H1 (cell line): ENCODE data around the gene HNRNPM. TPM values are rescaled to one million over a fixed set of nuclear protein-coding genes. Genes with fewer than 3 reads are reported as not detected.
"Not testable (repeated sequence)": the region's sequence is repeated elsewhere in the genome, so short reads cannot be mapped to it uniquely, and the experiment has no call there.

ENCODE experiments used
- CTCF ChIA-PET: fragments of 300-600 bp; sonication (Branson Sonifier 250); formaldehyde crosslinking; loops from one replicate; lab custom pipeline; 2021; ENCODE audit not compliant: partially characterized antibody; lab: Charles Lee
- POLR2A ChIA-PET: fragments of 300-600 bp; sonication (Branson Sonifier 250); formaldehyde crosslinking; loops from one replicate; lab custom pipeline; 2021; ENCODE audit warnings: inconsistent platforms; ENCODE audit not compliant: partially characterized antibody; lab: Charles Lee
- DNase-seq, 2 experiments: peaks; one replicate each; pipeline versions ENCODE4 v3.0.0 to v3.0.0-alpha.2; 2010 to 2022; ENCODE audit warnings: low spot score in 2 of 2, low read depth in 1 of 2, mixed read lengths in 1 of 2
- FAIRE-seq: peaks from 2 replicates; lab custom pipeline; 2011; peaks lifted over from hg19 to GRCh38; lab: Jason Lieb, UNC
- H2AFZ ChIP-seq: 2 replicates; pipeline ENCODE4 v1.8.1; 2012; ENCODE audit warnings: low read length, inconsistent platforms
- H2AK5ac ChIP-seq: 2 replicates; pipeline ENCODE4 v1.6.1; 2013; ENCODE audit warnings: low read depth, low read length
- H2BK120ac ChIP-seq: replicated peaks from 2 replicates; pipeline ENCODE3; 2013; ENCODE audit warnings: low read depth, low read length, inconsistent platforms
- H2BK12ac ChIP-seq: 2 replicates; pipeline ENCODE4 v1.6.1; 2013; ENCODE audit warnings: low read depth, low read length
- H2BK15ac ChIP-seq: 2 replicates; pipeline ENCODE4 v1.6.1; 2013; ENCODE audit warnings: low read length
- H2BK20ac ChIP-seq: 2 replicates; pipeline ENCODE4 v1.6.1; 2013; ENCODE audit warnings: low read length
- H2BK5ac ChIP-seq: 2 replicates; pipeline ENCODE4 v1.6.1; 2013; ENCODE audit warnings: low read depth, low read length
- H3K14ac ChIP-seq: 2 replicates; pipeline ENCODE4 v1.6.1; 2013; ENCODE audit warnings: inconsistent platforms; ENCODE audit not compliant: insufficient read length
- H3K18ac ChIP-seq: 2 replicates; pipeline ENCODE4 v1.6.1; 2013; ENCODE audit warnings: low read length; ENCODE audit errors: extremely low read depth
- H3K23ac ChIP-seq: 2 replicates; pipeline ENCODE4 v1.6.1; 2013; ENCODE audit warnings: inconsistent platforms; ENCODE audit not compliant: insufficient read length
- H3K23me2 ChIP-seq: 2 replicates; pipeline ENCODE4 v1.6.1; 2013; ENCODE audit warnings: low read depth, low read length
- H3K27ac ChIP-seq: 2 replicates; pipeline ENCODE4 v1.6.1; 2011; ENCODE audit warnings: low read depth, low read length, inconsistent platforms
- H3K27me3 ChIP-seq, 4 experiments: replicated peaks in 1 of 4; 1 replicate in 1 of 4; 2 replicates in 3 of 4; pipeline versions ENCODE4 v1.6.1 to v1.8.1; 2011 to 2013; ENCODE audit warnings: low read length in 3 of 4, mild to moderate bottlenecking in 3 of 4, inconsistent platforms in 2 of 4, mixed read lengths in 2 of 4, moderate library complexity in 1 of 4; ENCODE audit not compliant: control insufficient read depth in 3 of 4, insufficient read depth in 3 of 4; ENCODE audit errors: extremely low read depth in 1 of 4
- H3K36me3 ChIP-seq, 4 experiments: 2 replicates each; pipeline versions ENCODE4 v1.6.1 to v1.8.1; 2011 to 2013; ENCODE audit warnings: mild to moderate bottlenecking in 4 of 4, low read length in 3 of 4, moderate library complexity in 2 of 4, control low read depth in 1 of 4, inconsistent platforms in 1 of 4; ENCODE audit not compliant: insufficient read depth in 4 of 4, control insufficient read depth in 2 of 4
- H3K4ac ChIP-seq: replicated peaks from 2 replicates; pipeline ENCODE3; 2013; ENCODE audit warnings: low read length, low read depth, mixed read lengths, inconsistent platforms; ENCODE audit not compliant: insufficient read length
- H3K4me1 ChIP-seq, 4 experiments: replicated peaks in 1 of 4; 1 replicate in 1 of 4; 2 replicates in 3 of 4; pipeline versions ENCODE4 v1.6.1 to v1.8.1; 2011 to 2013; ENCODE audit warnings: low read length in 3 of 4, inconsistent platforms in 2 of 4, mixed read lengths in 1 of 4; ENCODE audit not compliant: insufficient read depth in 4 of 4, control insufficient read depth in 3 of 4
- H3K4me2 ChIP-seq, 2 experiments: 2 replicates each; pipeline versions ENCODE4 v1.6.1 to v1.8.1; 2011 to 2013; ENCODE audit warnings: low read depth in 2 of 2, low read length in 2 of 2, control low read depth in 1 of 2, inconsistent platforms in 1 of 2, mild to moderate bottlenecking in 1 of 2; ENCODE audit not compliant: insufficient read depth in 1 of 2
- H3K4me3 ChIP-seq, 4 experiments: fragments of 200-600, 300-600 bp in 1 of 4; sonication (generic), shearing (Covaris generic), sonication (Bioruptor Twin) in 1 of 4; 2 replicates each; pipeline versions ENCODE4 v1.5.1 to v1.8.1; 2011 to 2016; ENCODE audit warnings: low read length in 4 of 4, low read depth in 3 of 4, control low read depth in 2 of 4, inconsistent platforms in 2 of 4, mild to moderate bottlenecking in 2 of 4, mixed read lengths in 1 of 4, moderate library complexity in 1 of 4; ENCODE audit not compliant: insufficient read depth in 2 of 4; ENCODE audit errors: extremely low read depth in 1 of 4
- H3K56ac ChIP-seq: replicated peaks from 2 replicates; pipeline ENCODE3; 2013; ENCODE audit warnings: low read depth, mild to moderate bottlenecking, mixed read lengths, low read length, inconsistent platforms; ENCODE audit not compliant: insufficient read length
- H3K79me1 ChIP-seq: 2 replicates; pipeline ENCODE4 v1.6.1; 2013; ENCODE audit warnings: low read depth, low read length, control low read depth
- H3K79me2 ChIP-seq, 2 experiments: 2 replicates each; pipeline versions ENCODE4 v1.6.1 to v1.8.1; 2012 to 2013; ENCODE audit warnings: low read length in 2 of 2, mild to moderate bottlenecking in 2 of 2, inconsistent platforms in 1 of 2; ENCODE audit not compliant: insufficient read depth in 2 of 2, control insufficient read depth in 1 of 2
- H3K9ac ChIP-seq, 4 experiments: replicated peaks in 1 of 4; 1 replicate in 1 of 4; 2 replicates in 3 of 4; pipeline versions ENCODE4 v1.6.1 to v1.8.1; 2011 to 2013; ENCODE audit warnings: low read depth in 3 of 4, low read length in 3 of 4, control low read depth in 2 of 4, mild to moderate bottlenecking in 2 of 4, moderate library complexity in 2 of 4, inconsistent platforms in 1 of 4; ENCODE audit errors: extremely low read depth in 1 of 4
- H3K9me3 ChIP-seq, 2 experiments: 2 replicates each; pipeline versions ENCODE4 v1.6.1 to v1.8.1; 2012 to 2013; ENCODE audit warnings: mild to moderate bottlenecking in 2 of 2, moderate library complexity in 2 of 2, control low read depth in 1 of 2, inconsistent platforms in 1 of 2, low read depth in 1 of 2, low read length in 1 of 2, mixed read lengths in 1 of 2; ENCODE audit not compliant: insufficient read depth in 2 of 2
- H4K20me1 ChIP-seq, 2 experiments: replicated peaks in 1 of 2; 2 replicates each; pipeline versions ENCODE3 to v1.8.1; 2011 to 2013; ENCODE audit warnings: inconsistent platforms in 2 of 2, low read length in 2 of 2, mild to moderate bottlenecking in 1 of 2; ENCODE audit not compliant: insufficient read depth in 2 of 2, control insufficient read depth in 1 of 2
- H4K5ac ChIP-seq: 2 replicates; pipeline ENCODE4 v1.6.1; 2013; ENCODE audit warnings: low read length, low read depth, mixed read lengths, inconsistent platforms; ENCODE audit not compliant: insufficient read length
- H4K8ac ChIP-seq: 2 replicates; pipeline ENCODE4 v1.8.0; 2013; ENCODE audit warnings: mild to moderate bottlenecking, moderate library complexity, low read length, inconsistent platforms; ENCODE audit not compliant: insufficient read depth; ENCODE audit errors: extremely low read depth
- H4K91ac ChIP-seq: replicated peaks from 2 replicates; pipeline ENCODE3; 2013; ENCODE audit warnings: low read length, mixed read lengths, inconsistent platforms; ENCODE audit not compliant: insufficient read length
- WGBS, 2 experiments: shearing (Covaris generic) in 1 of 2; methylation state at CpG; one replicate each; pipeline versions ENCODE4 v1.1.6 to v1.1.7; 2013 to 2015; ENCODE audit warnings: low lambda C conversion rate in 2 of 2, mixed read lengths in 2 of 2, inconsistent platforms in 1 of 2, low coverage in 1 of 2, missing lambda C conversion rate in 1 of 2; ENCODE audit not compliant: insufficient replicate concordance in 2 of 2, insufficient coverage in 1 of 2, insufficient read length in 1 of 2; ENCODE audit errors: extremely low coverage in 1 of 2, missing lambda C conversion rate in 1 of 2; 5-methylcytosine and 5-hydroxymethylcytosine counted together
- polyA plus RNA-seq, 7 experiments: library from polyadenylated mRNA; depleted of rRNA in 3 of 7; stranded (reverse) in 5 of 7; unstranded in 2 of 7; fragments of >200 nt in 5 of 7; fragments of 200-250 nt in 2 of 7; gene quantifications; 1 replicate in 5 of 7; 2 replicates in 1 of 7; 4 replicates in 1 of 7; pipeline versions ENCODE4 v1.2.1 to v1.2.3, GENCODE V29; 2011 to 2013; ENCODE audit warnings: missing spikeins in 2 of 7, mixed read lengths in 2 of 7
- total RNA-seq: library from RNA; stranded (reverse); fragmentation: NEBNext Ultra II Directional; extraction: Animal tissue kit (Norgen Biotek cat#: 25700); gene quantifications from 2 replicates; pipeline ENCODE4 v1.2.1, GENCODE V29; 2021

The HNRNPM gene
- total and polyA plus RNA-seq, 2 of the 8 experiments (the other 6 are each of a cell fraction or from before 2014, with no cell fraction given), result 375 to 474 TPM

- not testable (repeated sequence) for H2BK120ac ChIP-seq, H2AFZ ChIP-seq, H3K4ac ChIP-seq, H3K14ac ChIP-seq, H2AK5ac ChIP-seq, H3K36me3 ChIP-seq, H3K23ac ChIP-seq, H3K79me2 ChIP-seq, H4K91ac ChIP-seq, H3K27ac ChIP-seq, H2BK15ac ChIP-seq, H2BK12ac ChIP-seq, H4K5ac ChIP-seq, H3K23me2 ChIP-seq, DNase-seq, H3K56ac ChIP-seq, H3K9me3 ChIP-seq, H2BK20ac ChIP-seq, H3K27me3 ChIP-seq, H4K20me1 ChIP-seq, FAIRE-seq, H3K79me1 ChIP-seq, H3K9ac ChIP-seq
- WGBS, 2 experiments, result 89% methylated on average over 21 of the region's 21 CpGs; no CpG with 5 or more reads in 1 of the 2 experiments
- CTCF ChIA-PET, result interaction anchor here (1.0 to 2.2 kb wide), 8 partner anchors 9 to 64 kb away, joined by 3 to 15 read pairs (median 4); no protein-coding TSS in a partner anchor
- H3K4me1 ChIP-seq, result peaks cover 0 to 14% (median 8%) of the 10 kb centered on the region in 4 experiments; a peak in 6 of 7 replicates
- H3K4me3 ChIP-seq, result peak overlapping the region; percentile 61 to 86 (median 76); a peak in 5 of 8 replicates
- peak overlapping the region; percentile 97; the same call in 1 of the 2 replicates for H2BK5ac ChIP-seq
- POLR2A ChIA-PET, result interaction anchor here (0.6 to 4.5 kb wide), 13 partner anchors 10 to 1722 kb away, joined by 3 to 73 read pairs (median 4); partner anchors contain the start of genes RAB11B and TIMM44
- H3K4me2 ChIP-seq, result peak overlapping the region; percentile 43 to 91; a peak in 3 of 4 replicates
- H4K8ac ChIP-seq, result 0 out of 2 replicates have a peak overlapping the region, but pooled peaks have one; percentile 19
- H3K18ac ChIP-seq, result peak overlapping the region; percentile 86; the same call in 1 of the 2 replicates
These were observed 69.8 kb downstream of the HNRNPM start for GRCh38 chr19:8514505-8515009.
